HEK293 (cell line): ENCODE data around the gene PRKCA.

Experiments
- CTCF ChIA-PET: fragments of 350-600 bp; formaldehyde crosslinking; extraction: SDS; loops from one replicate; lab custom pipeline; 2021; ENCODE audit warnings: antibody characterized with exemption; lab: Yijun Ruan, JAX
- POLR2A ChIA-PET: fragments of 300-600 bp; formaldehyde crosslinking; extraction: SDS; loops from one replicate; lab custom pipeline; 2020; ENCODE audit warnings: antibody characterized with exemption, inconsistent platforms; lab: Yijun Ruan, JAX
- H3K27ac ChIP-seq: fragments of 200-500 bp; sonication (Bioruptor generic); 2 replicates; pipeline ENCODE4 v1.5.1; 2014; ENCODE audit warnings: low read depth, low read length, control low read depth, inconsistent platforms; ENCODE audit errors: extremely low read depth
- H3K36me3 ChIP-seq, 2 experiments: fragments of 200-500 bp in 1 of 2; sonication (Bioruptor generic) in 1 of 2; 1 replicate in 1 of 2; 2 replicates in 1 of 2; pipeline ENCODE4 v1.5.1; 2014 to 2017; ENCODE audit warnings: inconsistent platforms in 2 of 2, low read length in 2 of 2; ENCODE audit not compliant: control insufficient read depth in 2 of 2, insufficient read depth in 1 of 2
- H3K4me1 ChIP-seq: fragments of 200-500 bp; sonication (Bioruptor generic); 2 replicates; pipeline ENCODE4 v1.5.1; 2014; ENCODE audit warnings: mild to moderate bottlenecking, low read length, inconsistent platforms; ENCODE audit not compliant: control insufficient read depth, insufficient read depth
- H3K4me3 ChIP-seq: 2 replicates; pipeline ENCODE4 v1.5.1; 2011; ENCODE audit warnings: low read depth, mild to moderate bottlenecking, control low read depth, low read length, moderate library complexity
- H3K9me3 ChIP-seq: fragments of 200-500 bp; sonication (Bioruptor generic); 2 replicates; pipeline ENCODE4 v1.5.1; 2014; ENCODE audit warnings: low read depth, low read length, inconsistent platforms; ENCODE audit not compliant: control insufficient read depth, insufficient read depth
- BCL11A ChIP-seq: fragments of 450-650 bp; formaldehyde crosslinking; IDR thresholded peaks from 2 replicates; pipeline ENCODE4 v1.5.1; 2016; ENCODE audit warnings: low read depth, missing biosample characterization, missing genetic modification characterization
- GLIS1 ChIP-seq: fragments of 450-650 bp; formaldehyde crosslinking; IDR thresholded peaks from 2 replicates; pipeline ENCODE4 v1.5.1; 2016; ENCODE audit warnings: missing biosample characterization, missing genetic modification characterization
- HOXA7 ChIP-seq: sonication (generic); formaldehyde crosslinking; IDR thresholded peaks from 2 replicates; pipeline ENCODE4 v1.8.1; 2022; ENCODE audit warnings: missing genetic modification reagents, borderline replicate concordance
- IKZF3 ChIP-seq: fragments of 450-650 bp; IDR thresholded peaks from 2 replicates; pipeline ENCODE4 v1.5.0; 2018; ENCODE audit warnings: missing biosample characterization, mild to moderate bottlenecking, missing genetic modification characterization, moderate library complexity
- KLF1 ChIP-seq: fragments of 450-650 bp; formaldehyde crosslinking; IDR thresholded peaks from 2 replicates; pipeline ENCODE4 v1.5.1; 2016; ENCODE audit warnings: missing biosample characterization, missing genetic modification characterization
- KLF7 ChIP-seq: fragments of 450-650 bp; formaldehyde crosslinking; IDR thresholded peaks from 2 replicates; pipeline ENCODE4 v1.5.1; 2016; ENCODE audit warnings: missing biosample characterization, missing genetic modification characterization, borderline replicate concordance
- SCRT2 ChIP-seq: fragments of 450-650 bp; formaldehyde crosslinking; IDR thresholded peaks from 2 replicates; pipeline ENCODE4 v1.5.1; 2016; ENCODE audit warnings: missing biosample characterization, missing genetic modification characterization
- SP7 ChIP-seq: fragments of 450-650 bp; formaldehyde crosslinking; IDR thresholded peaks from 2 replicates; pipeline ENCODE4 v1.5.1; 2016; ENCODE audit warnings: missing biosample characterization, missing genetic modification characterization
- YY1 ChIP-seq: fragments of 450-650 bp; formaldehyde crosslinking; IDR thresholded peaks from 2 replicates; pipeline ENCODE4 v1.5.1; 2018; ENCODE audit warnings: missing biosample characterization, missing genetic modification characterization
- ZEB2 ChIP-seq: fragments of 450-650 bp; formaldehyde crosslinking; IDR thresholded peaks from 2 replicates; pipeline ENCODE4 v1.5.1; 2016; ENCODE audit warnings: missing biosample characterization, missing genetic modification characterization
- ZNF133 ChIP-seq: fragments of 450-650 bp; formaldehyde crosslinking; IDR thresholded peaks from 2 replicates; pipeline ENCODE4 v1.5.1; 2016; ENCODE audit warnings: missing biosample characterization, missing genetic modification characterization
- ZNF157 ChIP-seq: fragments of 450-650 bp; formaldehyde crosslinking; IDR thresholded peaks from 2 replicates; pipeline ENCODE4 v1.5.1; 2016; ENCODE audit warnings: missing biosample characterization, missing genetic modification characterization
- ZNF24 ChIP-seq: fragments of 450-650 bp; formaldehyde crosslinking; IDR thresholded peaks from 2 replicates; pipeline ENCODE4 v1.5.1; 2016; ENCODE audit warnings: missing biosample characterization, missing genetic modification characterization
- ZNF341 ChIP-seq: fragments of 450-650 bp; formaldehyde crosslinking; IDR thresholded peaks from 2 replicates; pipeline ENCODE4; 2016; ENCODE audit warnings: low read depth, missing biosample characterization, missing genetic modification characterization
- ZNF621 ChIP-seq: fragments of 450-650 bp; formaldehyde crosslinking; IDR thresholded peaks from 2 replicates; pipeline ENCODE4 v1.5.1; 2017; ENCODE audit warnings: missing biosample characterization, missing genetic modification characterization
- ZNF623 ChIP-seq: fragments of 450-650 bp; formaldehyde crosslinking; IDR thresholded peaks from 2 replicates; pipeline ENCODE4 v1.5.1; 2016; ENCODE audit warnings: missing biosample characterization, missing genetic modification characterization
- ZNF677 ChIP-seq: fragments of 450-650 bp; IDR thresholded peaks from 2 replicates; pipeline ENCODE4 v1.5.0; 2018; ENCODE audit warnings: missing biosample characterization, mild to moderate bottlenecking, missing genetic modification characterization, moderate library complexity
- ZNF701 ChIP-seq: fragments of 450-650 bp; formaldehyde crosslinking; IDR thresholded peaks from 2 replicates; pipeline ENCODE4 v1.5.1; 2016; ENCODE audit warnings: missing biosample characterization, missing genetic modification characterization
- ZNF830 ChIP-seq: fragments of 450-650 bp; IDR thresholded peaks from 2 replicates; pipeline ENCODE4 v1.5.0; 2018; ENCODE audit warnings: missing biosample characterization, missing genetic modification characterization, low read depth, mild to moderate bottlenecking, moderate library complexity
- TF ChIP-seq, protein P1 (sequence below): fragments of 450-650 bp; formaldehyde crosslinking; IDR thresholded peaks from 2 replicates; pipeline ENCODE4 v1.5.1; 2016; ENCODE audit warnings: missing biosample characterization, missing genetic modification characterization
- TF ChIP-seq, protein P2 (sequence below): fragments of 450-650 bp; formaldehyde crosslinking; conservative IDR thresholded peaks from 2 replicates; pipeline ENCODE4 v1.5.1; 2016; ENCODE audit warnings: low read depth, missing biosample characterization, missing genetic modification characterization
- TF ChIP-seq, protein P3 (sequence below): fragments of 450-650 bp; formaldehyde crosslinking; IDR thresholded peaks from 2 replicates; pipeline ENCODE4 v1.5.1; 2016; ENCODE audit warnings: missing biosample characterization, missing genetic modification characterization
- TF ChIP-seq, protein P4 (sequence below): fragments of 450-650 bp; formaldehyde crosslinking; IDR thresholded peaks from 2 replicates; pipeline ENCODE4 v1.5.1; 2017; ENCODE audit warnings: missing biosample characterization, missing genetic modification characterization
- TF ChIP-seq, protein P5 (sequence below): fragments of 450-650 bp; formaldehyde crosslinking; IDR thresholded peaks from 2 replicates; pipeline ENCODE4 v1.5.1; 2016; ENCODE audit warnings: missing biosample characterization, missing genetic modification characterization

The PRKCA gene

DNA sequence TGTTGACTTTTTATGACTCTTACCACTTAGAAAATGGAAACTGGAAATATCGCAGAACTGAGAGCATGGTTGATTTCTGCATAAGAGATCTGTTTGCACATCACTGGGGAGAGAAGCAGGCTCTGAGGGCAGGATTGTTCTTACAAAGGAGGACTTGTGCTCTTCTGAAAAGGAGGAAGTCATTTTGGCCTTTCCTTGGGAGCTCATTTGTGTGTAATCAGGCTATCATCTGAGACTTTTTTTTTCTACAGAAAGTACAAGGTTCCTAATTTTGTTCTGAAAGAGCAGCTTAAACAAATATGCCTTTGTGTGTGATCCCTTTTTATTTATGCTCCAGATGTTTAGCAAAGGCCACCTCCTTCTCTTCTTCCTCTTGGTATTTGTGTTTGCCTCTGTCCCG, 386.8 kb downstream of the PRKCA start (continued):
- TF ChIP-seq, protein P1, sequence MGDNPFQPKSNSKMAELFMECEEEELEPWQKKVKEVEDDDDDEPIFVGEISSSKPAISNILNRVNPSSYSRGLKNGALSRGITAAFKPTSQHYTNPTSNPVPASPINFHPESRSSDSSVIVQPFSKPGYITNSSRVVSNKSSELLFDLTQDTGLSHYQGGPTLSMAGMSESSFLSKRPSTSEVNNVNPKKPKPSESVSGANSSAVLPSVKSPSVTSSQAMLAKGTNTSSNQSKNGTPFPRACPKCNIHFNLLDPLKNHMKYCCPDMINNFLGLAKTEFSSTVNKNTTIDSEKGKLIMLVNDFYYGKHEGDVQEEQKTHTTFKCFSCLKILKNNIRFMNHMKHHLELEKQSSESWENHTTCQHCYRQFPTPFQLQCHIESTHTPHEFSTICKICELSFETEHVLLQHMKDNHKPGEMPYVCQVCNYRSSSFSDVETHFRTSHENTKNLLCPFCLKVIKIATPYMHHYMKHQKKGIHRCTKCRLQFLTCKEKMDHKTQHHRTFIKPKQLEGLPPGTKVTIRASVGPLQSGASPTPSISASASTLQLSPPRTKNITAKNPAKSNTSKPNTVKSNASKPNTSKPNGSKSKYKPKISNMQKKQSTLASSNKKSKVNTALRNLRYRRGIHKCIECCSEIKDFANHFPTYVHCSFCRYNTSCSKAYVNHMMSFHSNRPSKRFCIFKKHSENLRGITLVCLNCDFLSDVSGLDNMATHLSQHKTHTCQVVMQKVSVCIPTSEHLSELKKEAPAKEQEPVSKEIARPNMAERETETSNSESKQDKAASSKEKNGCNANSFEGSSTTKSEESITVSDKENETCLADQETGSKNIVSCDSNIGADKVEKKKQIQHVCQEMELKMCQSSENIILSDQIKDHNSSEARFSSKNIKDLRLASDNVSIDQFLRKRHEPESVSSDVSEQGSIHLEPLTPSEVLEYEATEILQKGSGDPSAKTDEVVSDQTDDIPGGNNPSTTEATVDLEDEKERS = no peak
- TF ChIP-seq, protein P2, sequence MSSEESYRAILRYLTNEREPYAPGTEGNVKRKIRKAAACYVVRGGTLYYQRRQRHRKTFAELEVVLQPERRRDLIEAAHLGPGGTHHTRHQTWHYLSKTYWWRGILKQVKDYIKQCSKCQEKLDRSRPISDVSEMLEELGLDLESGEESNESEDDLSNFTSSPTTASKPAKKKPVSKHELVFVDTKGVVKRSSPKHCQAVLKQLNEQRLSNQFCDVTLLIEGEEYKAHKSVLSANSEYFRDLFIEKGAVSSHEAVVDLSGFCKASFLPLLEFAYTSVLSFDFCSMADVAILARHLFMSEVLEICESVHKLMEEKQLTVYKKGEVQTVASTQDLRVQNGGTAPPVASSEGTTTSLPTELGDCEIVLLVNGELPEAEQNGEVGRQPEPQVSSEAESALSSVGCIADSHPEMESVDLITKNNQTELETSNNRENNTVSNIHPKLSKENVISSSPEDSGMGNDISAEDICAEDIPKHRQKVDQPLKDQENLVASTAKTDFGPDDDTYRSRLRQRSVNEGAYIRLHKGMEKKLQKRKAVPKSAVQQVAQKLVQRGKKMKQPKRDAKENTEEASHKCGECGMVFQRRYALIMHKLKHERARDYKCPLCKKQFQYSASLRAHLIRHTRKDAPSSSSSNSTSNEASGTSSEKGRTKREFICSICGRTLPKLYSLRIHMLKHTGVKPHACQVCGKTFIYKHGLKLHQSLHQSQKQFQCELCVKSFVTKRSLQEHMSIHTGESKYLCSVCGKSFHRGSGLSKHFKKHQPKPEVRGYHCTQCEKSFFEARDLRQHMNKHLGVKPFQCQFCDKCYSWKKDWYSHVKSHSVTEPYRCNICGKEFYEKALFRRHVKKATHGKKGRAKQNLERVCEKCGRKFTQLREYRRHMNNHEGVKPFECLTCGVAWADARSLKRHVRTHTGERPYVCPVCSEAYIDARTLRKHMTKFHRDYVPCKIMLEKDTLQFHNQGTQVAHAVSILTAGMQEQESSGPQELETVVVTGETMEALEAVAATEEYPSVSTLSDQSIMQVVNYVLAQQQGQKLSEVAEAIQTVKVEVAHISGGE (tag by site-specific recombination) = no peak
- TF ChIP-seq ZNF24 (tag by site-specific recombination) = no peak
- no peak for TF ChIP-seq ZNF623 (tag by site-specific recombination)
- TF ChIP-seq BCL11A (tag by site-specific recombination) = no peak
- TF ChIP-seq YY1 = no peak

DNA sequence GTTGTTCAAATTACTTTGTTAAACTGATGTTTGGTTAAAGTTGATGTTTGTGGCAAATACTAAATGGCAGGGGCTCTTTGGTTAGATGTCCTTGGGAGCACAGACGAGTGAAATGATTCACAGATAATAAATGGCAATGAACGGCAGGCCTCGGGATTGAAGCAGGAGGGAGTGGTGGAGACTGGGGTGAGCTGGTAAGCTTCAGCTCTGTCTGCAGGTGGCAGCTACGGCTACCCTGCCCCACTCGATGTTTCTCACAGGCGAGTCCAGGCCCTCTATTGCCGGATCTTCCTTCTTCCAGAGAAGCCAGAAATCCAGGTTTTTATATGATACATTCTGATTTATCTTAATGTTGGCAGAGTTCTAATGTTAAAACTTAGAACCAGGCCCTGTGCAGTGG, 387.8 kb downstream of the PRKCA start:
- peaks cover 0 to 20% of the 10 kb centered on the region in 2 experiments; a peak in 2 of 3 replicates for H3K36me3 ChIP-seq
- H3K27ac ChIP-seq = no peak overlapping the region
- no peaks in the 10 kb centered on the region for H3K4me1 ChIP-seq
- CTCF ChIA-PET = interaction anchor here (0.6 kb wide), 2 partner anchors 60 to 844 kb away, joined by 3 to 4 read pairs; no protein-coding TSS in a partner anchor
- no peak overlapping the region for H3K4me3 ChIP-seq
- no peak for TF ChIP-seq ZNF701 (tag by site-specific recombination)
- no peak for TF ChIP-seq IKZF3 (tag by site-specific recombination)
- TF ChIP-seq ZNF623 (tag by site-specific recombination) = no peak
- TF ChIP-seq KLF7 (tag by site-specific recombination) = no peak
- TF ChIP-seq, protein P3, sequence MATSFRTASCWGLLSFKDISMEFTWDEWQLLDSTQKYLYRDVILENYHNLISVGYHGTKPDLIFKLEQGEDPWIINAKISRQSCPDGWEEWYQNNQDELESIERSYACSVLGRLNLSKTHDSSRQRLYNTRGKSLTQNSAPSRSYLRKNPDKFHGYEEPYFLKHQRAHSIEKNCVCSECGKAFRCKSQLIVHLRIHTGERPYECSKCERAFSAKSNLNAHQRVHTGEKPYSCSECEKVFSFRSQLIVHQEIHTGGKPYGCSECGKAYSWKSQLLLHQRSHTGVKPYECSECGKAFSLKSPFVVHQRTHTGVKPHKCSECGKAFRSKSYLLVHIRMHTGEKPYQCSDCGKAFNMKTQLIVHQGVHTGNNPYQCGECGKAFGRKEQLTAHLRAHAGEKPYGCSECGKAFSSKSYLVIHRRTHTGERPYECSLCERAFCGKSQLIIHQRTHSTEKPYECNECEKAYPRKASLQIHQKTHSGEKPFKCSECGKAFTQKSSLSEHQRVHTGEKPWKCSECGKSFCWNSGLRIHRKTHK = no peak
- TF ChIP-seq, protein P4, sequence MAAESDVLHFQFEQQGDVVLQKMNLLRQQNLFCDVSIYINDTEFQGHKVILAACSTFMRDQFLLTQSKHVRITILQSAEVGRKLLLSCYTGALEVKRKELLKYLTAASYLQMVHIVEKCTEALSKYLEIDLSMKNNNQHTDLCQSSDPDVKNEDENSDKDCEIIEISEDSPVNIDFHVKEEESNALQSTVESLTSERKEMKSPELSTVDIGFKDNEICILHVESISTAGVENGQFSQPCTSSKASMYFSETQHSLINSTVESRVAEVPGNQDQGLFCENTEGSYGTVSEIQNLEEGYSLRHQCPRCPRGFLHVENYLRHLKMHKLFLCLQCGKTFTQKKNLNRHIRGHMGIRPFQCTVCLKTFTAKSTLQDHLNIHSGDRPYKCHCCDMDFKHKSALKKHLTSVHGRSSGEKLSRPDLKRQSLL (tag by site-specific recombination) = no peak
- no peak for TF ChIP-seq ZNF157 (tag by site-specific recombination)
- no peak for TF ChIP-seq ZNF677 (tag by site-specific recombination)
- no peak for TF ChIP-seq ZEB2 (tag by site-specific recombination)
- no peak for TF ChIP-seq KLF1 (tag by site-specific recombination)
- no peak for TF ChIP-seq SCRT2 (tag by site-specific recombination)
- no peak for TF ChIP-seq ZNF341 (tag by site-specific recombination)
- no peak for TF ChIP-seq ZNF830 (tag by site-specific recombination)
- TF ChIP-seq, protein P5, sequence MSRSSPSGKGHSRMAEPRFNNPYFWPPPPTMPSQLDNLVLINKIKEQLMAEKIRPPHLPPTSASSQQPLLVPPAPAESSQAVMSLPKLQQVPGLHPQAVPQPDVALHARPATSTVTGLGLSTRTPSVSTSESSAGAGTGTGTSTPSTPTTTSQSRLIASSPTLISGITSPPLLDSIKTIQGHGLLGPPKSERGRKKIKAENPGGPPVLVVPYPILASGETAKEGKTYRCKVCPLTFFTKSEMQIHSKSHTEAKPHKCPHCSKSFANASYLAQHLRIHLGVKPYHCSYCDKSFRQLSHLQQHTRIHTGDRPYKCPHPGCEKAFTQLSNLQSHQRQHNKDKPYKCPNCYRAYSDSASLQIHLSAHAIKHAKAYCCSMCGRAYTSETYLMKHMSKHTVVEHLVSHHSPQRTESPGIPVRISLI (tag by site-specific recombination) = no peak
- no peak for TF ChIP-seq ZNF621 (tag by site-specific recombination)
- TF ChIP-seq HOXA7 = no peak
- TF ChIP-seq SP7 (tag by site-specific recombination) = no peak
- no peak for TF ChIP-seq GLIS1 (tag by site-specific recombination)
- TF ChIP-seq ZNF133 = no peak
- TF ChIP-seq, all 188 proteins: peak for 0
- POLR2A ChIA-PET = no interaction called here
- no peaks in the 10 kb centered on the region for H3K9me3 ChIP-seq
